Neural progenitor cell (in vitro differentiated cells): Measurements from ENCODE around the gene MPP2.

ENCODE experiments used
- EZH2 ChIP-seq: fragments of 200-600 bp; sonication (generic); IDR thresholded peaks from 2 replicates; pipeline ENCODE4 v1.6.1; 2017; ENCODE audit warnings: antibody characterized with exemption, mild to moderate bottlenecking, moderate library complexity
- EZH2phosphoT487 ChIP-seq: fragments of 200-600 bp; sonication (generic); IDR thresholded peaks from 2 replicates; pipeline ENCODE4 v1.6.1; 2017; ENCODE audit warnings: antibody characterized with exemption
- TF ChIP-seq, protein P1 (sequence below): fragments of 200-600 bp; sonication (generic); IDR thresholded peaks from 2 replicates; pipeline ENCODE4 v1.5.1; 2017; ENCODE audit warnings: antibody characterized with exemption, mild to moderate bottlenecking

GRCh38 chr17:43917348-43918025 lies 10.2 kb upstream of the MPP2 start:
- TF ChIP-seq, protein P1, sequence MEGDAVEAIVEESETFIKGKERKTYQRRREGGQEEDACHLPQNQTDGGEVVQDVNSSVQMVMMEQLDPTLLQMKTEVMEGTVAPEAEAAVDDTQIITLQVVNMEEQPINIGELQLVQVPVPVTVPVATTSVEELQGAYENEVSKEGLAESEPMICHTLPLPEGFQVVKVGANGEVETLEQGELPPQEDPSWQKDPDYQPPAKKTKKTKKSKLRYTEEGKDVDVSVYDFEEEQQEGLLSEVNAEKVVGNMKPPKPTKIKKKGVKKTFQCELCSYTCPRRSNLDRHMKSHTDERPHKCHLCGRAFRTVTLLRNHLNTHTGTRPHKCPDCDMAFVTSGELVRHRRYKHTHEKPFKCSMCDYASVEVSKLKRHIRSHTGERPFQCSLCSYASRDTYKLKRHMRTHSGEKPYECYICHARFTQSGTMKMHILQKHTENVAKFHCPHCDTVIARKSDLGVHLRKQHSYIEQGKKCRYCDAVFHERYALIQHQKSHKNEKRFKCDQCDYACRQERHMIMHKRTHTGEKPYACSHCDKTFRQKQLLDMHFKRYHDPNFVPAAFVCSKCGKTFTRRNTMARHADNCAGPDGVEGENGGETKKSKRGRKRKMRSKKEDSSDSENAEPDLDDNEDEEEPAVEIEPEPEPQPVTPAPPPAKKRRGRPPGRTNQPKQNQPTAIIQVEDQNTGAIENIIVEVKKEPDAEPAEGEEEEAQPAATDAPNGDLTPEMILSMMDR = peak; percentile 63
- no peak for TF ChIP-seq EZH2
- TF ChIP-seq EZH2phosphoT487 = no peak
